ENCODE results near the gene SPI1. TPM values are rescaled to one million over a fixed set of nuclear protein-coding genes. Genes with fewer than 3 reads are reported as not detected.

Gene SPI1
- total RNA-seq, 3 donors from 2014 or later (not counting 1 experiment from before 2014, with no cell fraction given) = 15.0 to 65.4 (median 55.4) TPM

DNA sequence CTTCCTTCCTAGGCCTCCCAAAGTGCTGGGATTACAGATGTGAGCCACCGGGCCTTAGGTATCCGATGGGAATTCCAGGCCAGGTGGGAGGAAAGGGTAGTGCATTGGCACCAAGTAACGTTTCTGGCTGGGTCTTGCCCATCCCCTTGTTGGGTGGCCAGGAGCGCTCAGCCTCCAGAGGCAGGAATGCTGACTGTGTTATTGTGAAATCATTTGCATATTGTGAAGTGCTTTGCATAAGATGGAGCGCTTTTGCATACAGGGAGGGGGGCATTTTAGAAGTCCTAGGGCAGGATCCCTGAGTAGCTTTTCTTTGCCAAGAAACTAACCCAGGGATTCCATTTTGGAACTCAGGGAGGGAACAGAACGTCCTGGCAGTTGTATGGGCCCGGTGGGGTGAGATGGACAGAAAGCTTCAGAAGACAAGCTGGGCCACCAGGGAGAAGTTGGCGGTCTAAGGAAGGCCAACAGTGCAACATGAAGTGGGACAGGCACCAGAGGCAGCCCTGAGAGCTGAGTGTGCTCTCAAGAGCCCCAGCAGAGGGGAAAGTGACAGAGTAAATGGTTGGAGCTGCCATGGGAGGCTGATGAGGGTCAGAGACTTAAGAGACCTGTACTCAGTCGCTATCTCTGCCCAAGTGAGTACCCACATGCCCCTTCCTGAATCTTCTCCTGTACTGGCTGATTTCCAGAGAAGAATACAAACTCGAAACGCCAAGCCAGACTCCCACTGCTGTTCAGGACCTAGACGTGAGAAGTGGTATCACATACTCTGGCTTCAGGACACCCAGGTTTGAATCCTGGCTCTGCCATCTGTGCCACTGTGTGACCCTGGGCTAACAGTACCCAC, 28.8 kb upstream of the SPI1 start:
- WGBS (ENCODE audit: insufficient coverage) = 73% methylated on average over 12 of the region's 12 CpGs
- intact Hi-C loops (cut with micrococcal nuclease) = loop anchor here (2.0 to 10.0 kb wide), 3 partner anchors 18 to 232 kb away; partner anchors contain the start of genes ARFGAP2 and NR1H3
- H3K36me3 Mint-ChIP-seq = no peaks in the 10 kb centered on the region
- DNase-seq (peak in 1 of 2 donors; percentile 35), ATAC-seq (no peak)
- Histone ChIP-seq H3K27ac (ENCODE audit: low read length) (peak overlapping the region; percentile 78), H3K9me3 (ENCODE audit: control insufficient read depth, insufficient read depth, low read length) (no peaks in the 10 kb centered on the region), H3K27me3 (ENCODE audit: control insufficient read depth, insufficient read depth, low read length) (no peaks in the 10 kb centered on the region), H3K4me3 (ENCODE audit: low read length) (peak overlapping the region; percentile 51), H3K36me3 (ENCODE audit: control insufficient read depth, insufficient read depth, low read length) (peaks cover 2% of the 10 kb centered on the region), H3K4me1 (ENCODE audit: control insufficient read depth, insufficient read depth, low read length) (peaks cover 26% of the 10 kb centered on the region)
- peak overlapping the region; percentile 83 for H3K4me3 Mint-ChIP-seq
- no peaks in the 10 kb centered on the region for H3K27me3 Mint-ChIP-seq (ENCODE audit: low read depth in 2 of 2)
- peak overlapping the region; percentile 85 to 92 for H3K27ac Mint-ChIP-seq
- H3K4me1 Mint-ChIP-seq = peaks cover 23 to 31% of the 10 kb centered on the region in 2 donors
- TF ChIP-seq, protein P1, sequence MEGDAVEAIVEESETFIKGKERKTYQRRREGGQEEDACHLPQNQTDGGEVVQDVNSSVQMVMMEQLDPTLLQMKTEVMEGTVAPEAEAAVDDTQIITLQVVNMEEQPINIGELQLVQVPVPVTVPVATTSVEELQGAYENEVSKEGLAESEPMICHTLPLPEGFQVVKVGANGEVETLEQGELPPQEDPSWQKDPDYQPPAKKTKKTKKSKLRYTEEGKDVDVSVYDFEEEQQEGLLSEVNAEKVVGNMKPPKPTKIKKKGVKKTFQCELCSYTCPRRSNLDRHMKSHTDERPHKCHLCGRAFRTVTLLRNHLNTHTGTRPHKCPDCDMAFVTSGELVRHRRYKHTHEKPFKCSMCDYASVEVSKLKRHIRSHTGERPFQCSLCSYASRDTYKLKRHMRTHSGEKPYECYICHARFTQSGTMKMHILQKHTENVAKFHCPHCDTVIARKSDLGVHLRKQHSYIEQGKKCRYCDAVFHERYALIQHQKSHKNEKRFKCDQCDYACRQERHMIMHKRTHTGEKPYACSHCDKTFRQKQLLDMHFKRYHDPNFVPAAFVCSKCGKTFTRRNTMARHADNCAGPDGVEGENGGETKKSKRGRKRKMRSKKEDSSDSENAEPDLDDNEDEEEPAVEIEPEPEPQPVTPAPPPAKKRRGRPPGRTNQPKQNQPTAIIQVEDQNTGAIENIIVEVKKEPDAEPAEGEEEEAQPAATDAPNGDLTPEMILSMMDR (IDR thresholded peaks at IDR 0.05) = no peak
- H3K9me3 Mint-ChIP-seq = no peaks in the 10 kb centered on the region

DNA sequence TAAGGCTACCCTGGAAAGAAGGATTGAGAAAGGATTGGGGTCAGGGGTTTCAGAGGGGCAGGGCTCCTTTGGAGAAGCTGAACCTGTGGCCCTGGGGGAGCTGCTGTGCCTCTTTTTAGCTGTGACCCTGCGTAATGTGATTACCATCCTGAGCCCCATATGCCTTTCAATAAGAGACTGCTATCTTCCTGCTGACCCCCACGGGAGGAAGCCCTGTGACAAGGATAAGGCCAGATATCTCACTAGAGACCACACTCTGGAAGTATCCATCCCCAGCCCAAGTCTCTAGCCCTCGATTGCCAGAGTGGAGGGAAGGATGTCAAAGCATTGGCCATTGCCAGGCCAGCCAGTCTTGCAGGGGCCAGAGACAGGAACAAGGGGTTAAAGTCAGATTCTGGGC, 25.2 kb upstream of the SPI1 start:
- H3K27ac Mint-ChIP-seq = peak overlapping the region in 1 of 2 donors; percentile 34
- WGBS (ENCODE audit: insufficient coverage) = 75% methylated on average over 3 of the region's 3 CpGs
- ATAC-seq (no peak), DNase-seq (no peak)
- TF ChIP-seq, protein P1 (IDR thresholded peaks at IDR 0.05) = no peak
- H3K27ac ChIP-seq (ENCODE audit: low read length) = no peak overlapping the region
- H3K4me1 ChIP-seq (ENCODE audit: control insufficient read depth, insufficient read depth, low read length) = peaks cover 37% of the 10 kb centered on the region
- no peaks in the 10 kb centered on the region for H3K9me3 Mint-ChIP-seq
- H3K4me3 ChIP-seq (ENCODE audit: low read length) = no peak overlapping the region
- no peaks in the 10 kb centered on the region for H3K36me3 ChIP-seq (ENCODE audit: control insufficient read depth, insufficient read depth, low read length)
- peaks cover 23 to 29% of the 10 kb centered on the region in 2 donors for H3K4me1 Mint-ChIP-seq
- no peaks in the 10 kb centered on the region for H3K9me3 ChIP-seq (ENCODE audit: control insufficient read depth, insufficient read depth, low read length)
- H3K27me3 ChIP-seq (ENCODE audit: control insufficient read depth, insufficient read depth, low read length) = no peaks in the 10 kb centered on the region
- intact Hi-C loops (cut with micrococcal nuclease) = loop anchor here (10.0 kb wide), 1 partner anchor 229 kb away; the partner anchor contains the start of gene ARFGAP2
- H3K4me3 Mint-ChIP-seq = no peak overlapping the region
- H3K27me3 Mint-ChIP-seq (ENCODE audit: low read depth in 2 of 2) = no peaks in the 10 kb centered on the region
- no peaks in the 10 kb centered on the region for H3K36me3 Mint-ChIP-seq

- Mint-ChIP-seq H3K9me3 (no peaks in the 10 kb centered on the region), H3K27ac (peak overlapping the region in 1 of 2 donors; percentile 34), H3K36me3 (no peaks in the 10 kb centered on the region), H3K27me3 (ENCODE audit: low read depth in 2 of 2) (no peaks in the 10 kb centered on the region), H3K4me1 (peaks cover 23 to 28% of the 10 kb centered on the region in 2 donors), H3K4me3 (no peak overlapping the region)
- Histone ChIP-seq H3K36me3 (ENCODE audit: control insufficient read depth, insufficient read depth, low read length) (no peaks in the 10 kb centered on the region), H3K9me3 (ENCODE audit: control insufficient read depth, insufficient read depth, low read length) (no peaks in the 10 kb centered on the region), H3K27me3 (ENCODE audit: control insufficient read depth, insufficient read depth, low read length) (no peaks in the 10 kb centered on the region), H3K4me1 (ENCODE audit: control insufficient read depth, insufficient read depth, low read length) (peaks cover 37% of the 10 kb centered on the region), H3K4me3 (ENCODE audit: low read length) (no peak overlapping the region), H3K27ac (ENCODE audit: low read length) (no peak overlapping the region)
- WGBS (ENCODE audit: insufficient coverage) = 69% methylated on average over 4 of the region's 4 CpGs
- intact Hi-C loops (cut with micrococcal nuclease) = loop anchor here (10.0 kb wide), 1 partner anchor 228 kb away; the partner anchor contains the start of gene ARFGAP2
- TF ChIP-seq, protein P1 (IDR thresholded peaks at IDR 0.05) = no peak
- DNase-seq (no peak), ATAC-seq (no peak)
Observed at GRCh38 chr11:47403135-47403534, 24.8 kb upstream of the SPI1 start.

All from natural killer cell (primary cell).